IMR-90 (cell line): ENCODE data around the gene ZNF593OS. TPM values are rescaled to one million over a fixed set of nuclear protein-coding genes. Genes with fewer than 3 reads are reported as not detected.

Source experiments
- ATAC-seq: fragments of 200-7000 bp; cut with Tn5 transposase; 2 replicates; pipeline ENCODE4 v1.9.1; 2020; ENCODE audit warnings: low read depth, mild to moderate bottlenecking, moderate library complexity
- BruUV-seq: library from RNA; stranded (reverse); fragments of 400-500 nt; replicated peaks from 2 replicates; lab custom pipeline; 2021; lab: Mats Ljungman, UMichigan
- CTCF ChIA-PET: fragments of 300-600 bp; formaldehyde crosslinking; extraction: SDS; loops from one replicate; lab custom pipeline; 2021; ENCODE audit warnings: antibody characterized with exemption; lab: Yijun Ruan, JAX
- POLR2A ChIA-PET: fragments of 300-600 bp; sonication (Branson Sonifier 250); formaldehyde crosslinking; loops from one replicate; lab custom pipeline; 2022; ENCODE audit warnings: antibody characterized with exemption; ENCODE audit not compliant: unreplicated experiment; lab: Charles Lee
- DNase-seq: peaks from one replicate; pipeline ENCODE4 v3.0.0; 2013
- H2AFZ ChIP-seq: replicated peaks from 2 replicates; pipeline ENCODE3; 2013; ENCODE audit warnings: low read length, mild to moderate bottlenecking; ENCODE audit not compliant: poor library complexity
- H2AK5ac ChIP-seq: 2 replicates; pipeline ENCODE4 v1.6.1; 2013; ENCODE audit warnings: low read depth, low read length, inconsistent platforms
- H2AK9ac ChIP-seq: replicated peaks from 2 replicates; pipeline ENCODE3; 2013; ENCODE audit warnings: mild to moderate bottlenecking, low read depth, low read length, moderate library complexity; ENCODE audit not compliant: poor library complexity
- H2BK120ac ChIP-seq: 2 replicates; pipeline ENCODE4 v1.6.1; 2013; ENCODE audit warnings: low read depth, low read length, inconsistent platforms
- H2BK15ac ChIP-seq: 3 replicates; pipeline ENCODE4 v1.6.1; 2013; ENCODE audit warnings: low read depth, low read length, inconsistent platforms
- H2BK20ac ChIP-seq: 2 replicates; pipeline ENCODE4 v1.6.1; 2013; ENCODE audit warnings: low read depth, mild to moderate bottlenecking, inconsistent platforms, low read length, moderate library complexity
- H2BK5ac ChIP-seq: 2 replicates; pipeline ENCODE4 v1.6.1; 2013; ENCODE audit warnings: mild to moderate bottlenecking, low read depth, low read length, inconsistent platforms; ENCODE audit not compliant: poor library complexity, severe bottlenecking
- H3K14ac ChIP-seq: replicated peaks from 2 replicates; pipeline ENCODE4 v1.6.1; 2013; ENCODE audit warnings: low read depth, low read length, inconsistent platforms
- H3K18ac ChIP-seq: 2 replicates; pipeline ENCODE4 v1.6.1; 2013; ENCODE audit warnings: low read depth, low read length, control low read depth
- H3K23ac ChIP-seq: 2 replicates; pipeline ENCODE4 v1.6.1; 2013; ENCODE audit warnings: low read depth, low read length, inconsistent platforms
- H3K27ac ChIP-seq: 2 replicates; pipeline ENCODE4 v1.5.1; 2013; ENCODE audit warnings: mild to moderate bottlenecking, control low read depth, low read length; ENCODE audit not compliant: insufficient read depth
- H3K27me3 ChIP-seq: 2 replicates; pipeline ENCODE4 v1.6.1; 2013; ENCODE audit warnings: low read length; ENCODE audit not compliant: control insufficient read depth, insufficient read depth
- H3K36me3 ChIP-seq: 2 replicates; pipeline ENCODE4 v1.6.1; 2013; ENCODE audit warnings: low read length, mixed read lengths; ENCODE audit not compliant: control insufficient read depth, insufficient read depth
- H3K4ac ChIP-seq: 2 replicates; pipeline ENCODE4 v1.6.1; 2013; ENCODE audit warnings: low read depth, low read length, inconsistent platforms
- H3K4me1 ChIP-seq: 2 replicates; pipeline ENCODE4 v1.6.1; 2013; ENCODE audit warnings: low read length, mixed read lengths; ENCODE audit not compliant: control insufficient read depth, insufficient read depth
- H3K4me2 ChIP-seq: 2 replicates; pipeline ENCODE4 v1.6.1; 2013; ENCODE audit warnings: low read depth, mild to moderate bottlenecking, control low read depth, low read length, moderate library complexity
- H3K4me3 ChIP-seq: 2 replicates; pipeline ENCODE4 v1.5.1; 2013; ENCODE audit warnings: low read depth, mild to moderate bottlenecking, control low read depth, low read length, moderate library complexity; ENCODE audit not compliant: insufficient read depth
- H3K56ac ChIP-seq: 2 replicates; pipeline ENCODE4 v1.6.1; 2013; ENCODE audit warnings: low read length, inconsistent platforms; ENCODE audit not compliant: insufficient read depth; ENCODE audit errors: extremely low read depth
- H3K79me1 ChIP-seq, 2 experiments: 2 replicates each; pipeline ENCODE4 v1.6.1; 2013; ENCODE audit warnings: low read length in 2 of 2, inconsistent platforms in 1 of 2, low read depth in 1 of 2
- H3K9ac ChIP-seq: 2 replicates; pipeline ENCODE4 v1.6.1; 2013; ENCODE audit warnings: low read depth, low read length, control low read depth
- H3K9me1 ChIP-seq: 2 replicates; pipeline ENCODE4 v1.6.1; 2013; ENCODE audit warnings: low read length, inconsistent platforms; ENCODE audit not compliant: insufficient read depth
- H3K9me3 ChIP-seq: 2 replicates; pipeline ENCODE4 v1.6.1; 2013; ENCODE audit warnings: low read length; ENCODE audit not compliant: control insufficient read depth, insufficient read depth
- H4K20me1 ChIP-seq: 2 replicates; pipeline ENCODE4 v1.6.1; 2013; ENCODE audit warnings: low read length, inconsistent platforms; ENCODE audit not compliant: insufficient read depth
- H4K5ac ChIP-seq: 2 replicates; pipeline ENCODE4 v1.6.1; 2013; ENCODE audit warnings: mild to moderate bottlenecking, low read depth, low read length, control low read depth
- H4K8ac ChIP-seq, 2 experiments: 2 replicates each; pipeline ENCODE4 v1.6.1; 2013; ENCODE audit warnings: low read depth in 2 of 2, low read length in 2 of 2, control low read depth in 1 of 2, inconsistent platforms in 1 of 2
- H4K91ac ChIP-seq: 2 replicates; pipeline ENCODE4 v1.6.1; 2013; ENCODE audit warnings: low read depth, low read length, inconsistent platforms; ENCODE audit not compliant: insufficient read depth
- BHLHE40 ChIP-seq: fragments of 150-350 bp; IDR thresholded peaks from 2 replicates; pipeline ENCODE4 v1.6.1; 2016; ENCODE audit warnings: mild to moderate bottlenecking, low read depth, low read length
- CTCF ChIP-seq: conservative IDR thresholded peaks from 2 replicates; pipeline ENCODE4 v1.5.1; 2012; ENCODE audit warnings: mild to moderate bottlenecking, low read depth, low read length, improper control_type of control experiment
- ELK1 ChIP-seq: fragments of 150-350 bp; IDR thresholded peaks from 2 replicates; pipeline ENCODE4 v1.6.1; 2016; ENCODE audit warnings: low read depth, mild to moderate bottlenecking, low read length, moderate library complexity, borderline replicate concordance
- MXI1 ChIP-seq: IDR thresholded peaks from 2 replicates; pipeline ENCODE4 v1.6.1; 2012; ENCODE audit warnings: low read depth, mild to moderate bottlenecking, low read length, moderate library complexity, borderline replicate concordance
- WGBS, 2 experiments: methylation state at CpG; one replicate each; pipeline versions ENCODE4 v1.1.5 to v1.1.7; 2013; ENCODE audit warnings: missing lambda C conversion rate in 2 of 2; ENCODE audit not compliant: insufficient read length in 1 of 2; ENCODE audit errors: extremely low coverage in 2 of 2; 5-methylcytosine and 5-hydroxymethylcytosine counted together
- dilution Hi-C: fragments of 300-500 bp; cut with HindIII; formaldehyde crosslinking; loops from one replicate; pipeline ENCODE4 v1.14.3; 2018; ENCODE audit warnings: low sequenced_read_pairs; ENCODE audit not compliant: unreplicated experiment
- in situ Hi-C: fragments of 300-500 bp; cut with MboI; formaldehyde crosslinking; loops from 3 replicates; pipeline ENCODE4 v1.14.3; 2019; ENCODE audit warnings: low sequenced_read_pairs, inconsistent platforms, mixed read lengths
- intact Hi-C: fragments of 100-400 bp; cut with micrococcal nuclease; formaldehyde crosslinking; loops from 2 replicates; pipeline ENCODE4 v1.10.0; 2022
- polyA plus RNA-seq, 3 experiments: library from polyadenylated mRNA; depleted of rRNA; stranded (reverse); fragments of >200 nt; gene quantifications; 2 replicates each; pipeline ENCODE4 v1.2.3, GENCODE V29; 2012; ENCODE audit warnings: low replicate concordance in 1 of 3
- total RNA-seq: library from RNA; depleted of rRNA; stranded (reverse); fragments of >200 nt; gene quantifications from 2 replicates; pipeline ENCODE4 v1.2.3, GENCODE V29; 2012

The ZNF593OS gene
- total and polyA plus RNA-seq, 2 of the 4 experiments (the other 2 are of a cell fraction) = not detected

- Histone ChIP-seq H3K23ac (no peak overlapping the region), H3K4me1 (no peaks in the 10 kb centered on the region), H3K4me2 (no peak overlapping the region), H3K9me1 (no peaks in the 10 kb centered on the region), H3K4me3 (no peak overlapping the region), H3K4ac (no peak overlapping the region), H3K27me3 (peaks cover 16% of the 10 kb centered on the region), H2BK15ac (no peak overlapping the region), H3K18ac (no peak overlapping the region), H3K9ac (no peak overlapping the region), H2AK5ac (no peak overlapping the region), H3K56ac (no peak overlapping the region), H4K20me1 (no peaks in the 10 kb centered on the region), H2BK5ac (no peak overlapping the region), H3K79me1 (no peaks in the 10 kb centered on the region), H2AFZ (no peak overlapping the region), H2BK120ac (no peak overlapping the region), H2BK20ac (no peak overlapping the region), H2AK9ac (no peak overlapping the region), H4K5ac (no peak overlapping the region), H3K9me3 (no peaks in the 10 kb centered on the region), H4K91ac (no peak overlapping the region), H3K27ac (no peak overlapping the region), H3K14ac (no peak overlapping the region), H4K8ac (no peak overlapping the region), H3K36me3 (no peaks in the 10 kb centered on the region)
- DNase-seq (no peak), ATAC-seq (no peak)
- WGBS, 2 experiments = no CpG with 5 or more reads among the region's 7 CpGs
- no TSS peak for BruUV-seq
- CTCF ChIA-PET = interaction anchor here (1.1 kb wide), 1 partner anchor 89 kb away, joined by 3 read pairs; no protein-coding TSS in a partner anchor
- intact Hi-C loops = no loop called here
- dilution Hi-C loops = no loop called here
- TF ChIP-seq BHLHE40 (no peak), MXI1 (no peak), ELK1 (no peak), CTCF (no peak)
- POLR2A ChIA-PET = interaction anchor here (0.7 kb wide), 1 partner anchor 22 kb away, joined by 5 read pairs; no protein-coding TSS in a partner anchor
- in situ Hi-C loops = no loop called here
Measured at GRCh38 chr1:26189751-26190275, 18.2 kb upstream of the ZNF593OS start.
